ENCODE data around the gene PALD1.

GRCh38 chr10:70558871-70559810 is 80.6 kb downstream of the PALD1 start:
- TF ChIP-seq CTCF (IDR thresholded peaks at IDR 0.05) (peak; percentile 56), EP300 (IDR thresholded peaks at IDR 0.05; ENCODE audit: borderline replicate concordance in 1 of 2, low read depth in 1 of 2, low read length in 1 of 2) (no peak), EZH2phosphoT487 (IDR thresholded peaks at IDR 0.05; ENCODE audit: borderline replicate concordance, low read depth) (no peak), FOXM1 (IDR thresholded peaks at IDR 0.05; ENCODE audit: low read depth) (no peak), TAF1 (IDR thresholded peaks at IDR 0.05; ENCODE audit: borderline replicate concordance, low read depth, low read length) (no peak), YY1 (IDR thresholded peaks at IDR 0.05; ENCODE audit: low read depth) (no peak)
- TF ChIP-seq, protein P1, sequence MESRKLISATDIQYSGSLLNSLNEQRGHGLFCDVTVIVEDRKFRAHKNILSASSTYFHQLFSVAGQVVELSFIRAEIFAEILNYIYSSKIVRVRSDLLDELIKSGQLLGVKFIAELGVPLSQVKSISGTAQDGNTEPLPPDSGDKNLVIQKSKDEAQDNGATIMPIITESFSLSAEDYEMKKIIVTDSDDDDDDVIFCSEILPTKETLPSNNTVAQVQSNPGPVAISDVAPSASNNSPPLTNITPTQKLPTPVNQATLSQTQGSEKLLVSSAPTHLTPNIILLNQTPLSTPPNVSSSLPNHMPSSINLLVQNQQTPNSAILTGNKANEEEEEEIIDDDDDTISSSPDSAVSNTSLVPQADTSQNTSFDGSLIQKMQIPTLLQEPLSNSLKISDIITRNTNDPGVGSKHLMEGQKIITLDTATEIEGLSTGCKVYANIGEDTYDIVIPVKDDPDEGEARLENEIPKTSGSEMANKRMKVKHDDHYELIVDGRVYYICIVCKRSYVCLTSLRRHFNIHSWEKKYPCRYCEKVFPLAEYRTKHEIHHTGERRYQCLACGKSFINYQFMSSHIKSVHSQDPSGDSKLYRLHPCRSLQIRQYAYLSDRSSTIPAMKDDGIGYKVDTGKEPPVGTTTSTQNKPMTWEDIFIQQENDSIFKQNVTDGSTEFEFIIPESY (IDR thresholded peaks at IDR 0.05; ENCODE audit: borderline replicate concordance, low read depth), result no peak

Data from SK-N-SH (cell line).